IMR-90 (cell line): ENCODE measurements around the gene XRCC4. TPM values are rescaled to one million over a fixed set of nuclear protein-coding genes. Genes with fewer than 3 reads are reported as not detected.

ENCODE experiments used
- ATAC-seq: fragments of 200-7000 bp; cut with Tn5 transposase; 2 replicates; pipeline ENCODE4 v1.9.1; 2020; ENCODE audit warnings: low read depth, mild to moderate bottlenecking, moderate library complexity
- BruUV-seq: library from RNA; stranded (reverse); fragments of 400-500 nt; replicated peaks from 2 replicates; lab custom pipeline; 2021; lab: Mats Ljungman, UMichigan
- CTCF ChIA-PET: fragments of 300-600 bp; formaldehyde crosslinking; extraction: SDS; loops from one replicate; lab custom pipeline; 2021; ENCODE audit warnings: antibody characterized with exemption; lab: Yijun Ruan, JAX
- POLR2A ChIA-PET: fragments of 300-600 bp; sonication (Branson Sonifier 250); formaldehyde crosslinking; loops from one replicate; lab custom pipeline; 2022; ENCODE audit warnings: antibody characterized with exemption; ENCODE audit not compliant: unreplicated experiment; lab: Charles Lee
- DNase-seq: peaks from one replicate; pipeline ENCODE4 v3.0.0; 2013
- H2AFZ ChIP-seq: replicated peaks from 2 replicates; pipeline ENCODE3; 2013; ENCODE audit warnings: low read length, mild to moderate bottlenecking; ENCODE audit not compliant: poor library complexity
- H2AK5ac ChIP-seq: 2 replicates; pipeline ENCODE4 v1.6.1; 2013; ENCODE audit warnings: low read depth, low read length, inconsistent platforms
- H2AK9ac ChIP-seq: replicated peaks from 2 replicates; pipeline ENCODE3; 2013; ENCODE audit warnings: mild to moderate bottlenecking, low read depth, low read length, moderate library complexity; ENCODE audit not compliant: poor library complexity
- H2BK120ac ChIP-seq: 2 replicates; pipeline ENCODE4 v1.6.1; 2013; ENCODE audit warnings: low read depth, low read length, inconsistent platforms
- H2BK15ac ChIP-seq: 3 replicates; pipeline ENCODE4 v1.6.1; 2013; ENCODE audit warnings: low read depth, low read length, inconsistent platforms
- H2BK20ac ChIP-seq: 2 replicates; pipeline ENCODE4 v1.6.1; 2013; ENCODE audit warnings: low read depth, mild to moderate bottlenecking, inconsistent platforms, low read length, moderate library complexity
- H2BK5ac ChIP-seq: 2 replicates; pipeline ENCODE4 v1.6.1; 2013; ENCODE audit warnings: mild to moderate bottlenecking, low read depth, low read length, inconsistent platforms; ENCODE audit not compliant: poor library complexity, severe bottlenecking
- H3K14ac ChIP-seq: replicated peaks from 2 replicates; pipeline ENCODE4 v1.6.1; 2013; ENCODE audit warnings: low read depth, low read length, inconsistent platforms
- H3K18ac ChIP-seq: 2 replicates; pipeline ENCODE4 v1.6.1; 2013; ENCODE audit warnings: low read depth, low read length, control low read depth
- H3K23ac ChIP-seq: 2 replicates; pipeline ENCODE4 v1.6.1; 2013; ENCODE audit warnings: low read depth, low read length, inconsistent platforms
- H3K27ac ChIP-seq: 2 replicates; pipeline ENCODE4 v1.5.1; 2013; ENCODE audit warnings: mild to moderate bottlenecking, control low read depth, low read length; ENCODE audit not compliant: insufficient read depth
- H3K27me3 ChIP-seq: 2 replicates; pipeline ENCODE4 v1.6.1; 2013; ENCODE audit warnings: low read length; ENCODE audit not compliant: control insufficient read depth, insufficient read depth
- H3K36me3 ChIP-seq: 2 replicates; pipeline ENCODE4 v1.6.1; 2013; ENCODE audit warnings: low read length, mixed read lengths; ENCODE audit not compliant: control insufficient read depth, insufficient read depth
- H3K4ac ChIP-seq: 2 replicates; pipeline ENCODE4 v1.6.1; 2013; ENCODE audit warnings: low read depth, low read length, inconsistent platforms
- H3K4me1 ChIP-seq: 2 replicates; pipeline ENCODE4 v1.6.1; 2013; ENCODE audit warnings: low read length, mixed read lengths; ENCODE audit not compliant: control insufficient read depth, insufficient read depth
- H3K4me2 ChIP-seq: 2 replicates; pipeline ENCODE4 v1.6.1; 2013; ENCODE audit warnings: low read depth, mild to moderate bottlenecking, control low read depth, low read length, moderate library complexity
- H3K4me3 ChIP-seq: 2 replicates; pipeline ENCODE4 v1.5.1; 2013; ENCODE audit warnings: low read depth, mild to moderate bottlenecking, control low read depth, low read length, moderate library complexity; ENCODE audit not compliant: insufficient read depth
- H3K56ac ChIP-seq: 2 replicates; pipeline ENCODE4 v1.6.1; 2013; ENCODE audit warnings: low read length, inconsistent platforms; ENCODE audit not compliant: insufficient read depth; ENCODE audit errors: extremely low read depth
- H3K79me1 ChIP-seq, 2 experiments: 2 replicates each; pipeline ENCODE4 v1.6.1; 2013; ENCODE audit warnings: low read length in 2 of 2, inconsistent platforms in 1 of 2, low read depth in 1 of 2
- H3K9ac ChIP-seq: 2 replicates; pipeline ENCODE4 v1.6.1; 2013; ENCODE audit warnings: low read depth, low read length, control low read depth
- H3K9me1 ChIP-seq: 2 replicates; pipeline ENCODE4 v1.6.1; 2013; ENCODE audit warnings: low read length, inconsistent platforms; ENCODE audit not compliant: insufficient read depth
- H3K9me3 ChIP-seq: 2 replicates; pipeline ENCODE4 v1.6.1; 2013; ENCODE audit warnings: low read length; ENCODE audit not compliant: control insufficient read depth, insufficient read depth
- H4K20me1 ChIP-seq: 2 replicates; pipeline ENCODE4 v1.6.1; 2013; ENCODE audit warnings: low read length, inconsistent platforms; ENCODE audit not compliant: insufficient read depth
- H4K5ac ChIP-seq: 2 replicates; pipeline ENCODE4 v1.6.1; 2013; ENCODE audit warnings: mild to moderate bottlenecking, low read depth, low read length, control low read depth
- H4K8ac ChIP-seq, 2 experiments: 2 replicates each; pipeline ENCODE4 v1.6.1; 2013; ENCODE audit warnings: low read depth in 2 of 2, low read length in 2 of 2, control low read depth in 1 of 2, inconsistent platforms in 1 of 2
- H4K91ac ChIP-seq: 2 replicates; pipeline ENCODE4 v1.6.1; 2013; ENCODE audit warnings: low read depth, low read length, inconsistent platforms; ENCODE audit not compliant: insufficient read depth
- NFE2L2 ChIP-seq: fragments of 150-350 bp; IDR thresholded peaks from 2 replicates; pipeline ENCODE4 v1.6.1; 2016; ENCODE audit warnings: low read depth, mild to moderate bottlenecking, low read length
- WGBS, 2 experiments: methylation state at CpG; one replicate each; pipeline versions ENCODE4 v1.1.5 to v1.1.7; 2013; ENCODE audit warnings: missing lambda C conversion rate in 2 of 2; ENCODE audit not compliant: insufficient read length in 1 of 2; ENCODE audit errors: extremely low coverage in 2 of 2; 5-methylcytosine and 5-hydroxymethylcytosine counted together
- dilution Hi-C: fragments of 300-500 bp; cut with HindIII; formaldehyde crosslinking; loops from one replicate; pipeline ENCODE4 v1.14.3; 2018; ENCODE audit warnings: low sequenced_read_pairs; ENCODE audit not compliant: unreplicated experiment
- in situ Hi-C: fragments of 300-500 bp; cut with MboI; formaldehyde crosslinking; loops from 3 replicates; pipeline ENCODE4 v1.14.3; 2019; ENCODE audit warnings: low sequenced_read_pairs, inconsistent platforms, mixed read lengths
- intact Hi-C: fragments of 100-400 bp; cut with micrococcal nuclease; formaldehyde crosslinking; loops from 2 replicates; pipeline ENCODE4 v1.10.0; 2022
- polyA plus RNA-seq, 3 experiments: library from polyadenylated mRNA; depleted of rRNA; stranded (reverse); fragments of >200 nt; gene quantifications; 2 replicates each; pipeline ENCODE4 v1.2.3, GENCODE V29; 2012; ENCODE audit warnings: low replicate concordance in 1 of 3
- total RNA-seq: library from RNA; depleted of rRNA; stranded (reverse); fragments of >200 nt; gene quantifications from 2 replicates; pipeline ENCODE4 v1.2.3, GENCODE V29; 2012

Gene XRCC4
- total and polyA plus RNA-seq, 2 of the 4 experiments (the other 2 are of a cell fraction) = 3.5 to 4.7 TPM

DNA sequence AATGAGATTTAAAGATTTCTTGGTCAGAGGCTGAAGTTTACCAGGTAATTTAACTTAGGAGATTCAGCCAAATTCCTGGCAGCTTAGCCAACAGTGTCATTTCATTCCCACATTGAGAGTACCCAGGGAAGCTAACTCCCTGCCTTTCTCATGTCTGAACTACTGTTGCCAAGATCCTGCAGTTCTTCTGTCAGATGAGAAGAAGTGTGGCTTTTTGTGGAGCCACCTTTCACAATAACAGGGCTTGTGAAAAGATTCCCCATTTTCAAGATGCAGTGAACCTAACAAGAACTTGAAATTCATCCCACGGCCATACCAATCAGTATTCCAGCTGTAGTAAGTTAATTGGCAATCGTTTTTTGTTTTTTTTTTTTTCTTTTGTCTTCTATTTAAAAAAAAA is 176.4 kb downstream of the XRCC4 start:
- Histone ChIP-seq H2AK9ac (no peak overlapping the region), H2AFZ (no peak overlapping the region), H3K9ac (no peak overlapping the region), H3K9me1 (no peaks in the 10 kb centered on the region), H4K91ac (no peak overlapping the region), H2BK15ac (no peak overlapping the region), H3K56ac (no peak overlapping the region), H2AK5ac (no peak overlapping the region), H2BK5ac (no peak overlapping the region), H4K8ac (no peak overlapping the region), H3K4me3 (no peak overlapping the region), H3K4me1 (no peaks in the 10 kb centered on the region; the same call in 1 of the 2 replicates), H4K20me1 (no peaks in the 10 kb centered on the region), H4K5ac (no peak overlapping the region), H3K36me3 (no peaks in the 10 kb centered on the region), H3K9me3 (no peaks in the 10 kb centered on the region), H3K4me2 (no peak overlapping the region), H3K23ac (no peak overlapping the region), H2BK20ac (no peak overlapping the region), H3K79me1 (no peaks in the 10 kb centered on the region), H2BK120ac (no peak overlapping the region), H3K4ac (no peak overlapping the region), H3K27me3 (no peaks in the 10 kb centered on the region), H3K14ac (no peak overlapping the region), H3K18ac (no peak overlapping the region), H3K27ac (no peak overlapping the region)
- dilution Hi-C loops = no loop called here
- intact Hi-C loops = no loop called here
- ATAC-seq (no peak), DNase-seq (no peak)
- WGBS, 2 experiments = no CpG with 5 or more reads among the region's 2 CpGs
- ChIA-PET CTCF (interaction anchor here (0.7 kb wide), 2 partner anchors 221 to 281 kb away, joined by 4 to 5 read pairs; no protein-coding TSS in a partner anchor), POLR2A (no interaction called here)
- BruUV-seq = no TSS peak
- no peak for TF ChIP-seq NFE2L2
- in situ Hi-C loops = no loop called here
